GM12878 (cell line): Measurements from ENCODE around the gene TAPT1. TPM values are rescaled to one million over a fixed set of nuclear protein-coding genes. Genes with fewer than 3 reads are reported as not detected.

Experiments used
- ATAC-seq: fragments of 200-7000 bp; cut with Tn5 transposase; 3 replicates; pipeline ENCODE4 v1.9.1; 2020; ENCODE audit warnings: mild to moderate bottlenecking, moderate library complexity
- BruUV-seq: library from RNA; stranded (reverse); fragments of 400-500 nt; replicated peaks from 2 replicates; lab custom pipeline; 2021; lab: Mats Ljungman, UMichigan
- CTCF ChIA-PET: fragments of 300-600 bp; sonication (Branson Sonifier 250); formaldehyde crosslinking; extraction: SDS; loops from one replicate; lab custom pipeline; 2021; ENCODE audit warnings: inconsistent platforms; lab: Yijun Ruan, JAX
- POLR2A ChIA-PET: fragments of 350-600 bp; formaldehyde crosslinking; extraction: SDS; loops from one replicate; lab custom pipeline; 2021; ENCODE audit warnings: inconsistent platforms; lab: Charles Lee
- RAD21 ChIA-PET: fragments of 300-600 bp; sonication (Branson Sonifier 250); formaldehyde crosslinking; loops from one replicate; lab custom pipeline; 2023; ENCODE audit warnings: antibody characterized with exemption; ENCODE audit not compliant: unreplicated experiment; lab: Charles Lee
- SMC1A ChIA-PET: fragments of 300-600 bp; sonication (Branson Sonifier 250); formaldehyde crosslinking; loops from one replicate; lab custom pipeline; 2023; ENCODE audit not compliant: unreplicated experiment, uncharacterized antibody; lab: Charles Lee
- DNase-seq: peaks from one replicate; pipeline ENCODE4 v3.0.0-alpha.2; 2011; ENCODE audit warnings: low read depth, low spot score
- FAIRE-seq: peaks from 3 replicates; lab custom pipeline; 2011; peaks lifted over from hg19 to GRCh38; lab: Jason Lieb, UNC
- H2AFZ ChIP-seq: 2 replicates; pipeline ENCODE4 v1.6.0; 2011; ENCODE audit warnings: low read depth, low read length, control low read depth; ENCODE audit not compliant: control insufficient read depth
- H3K27ac ChIP-seq: 2 replicates; pipeline ENCODE4 v1.5.1; 2011; ENCODE audit warnings: control low read depth; ENCODE audit not compliant: control insufficient read depth, insufficient read depth
- H3K27me3 ChIP-seq, 2 experiments: replicated peaks in 1 of 2; 2 replicates each; pipeline versions ENCODE4 v1.6.0 to v1.6.1; 2011; ENCODE audit warnings: low read length in 1 of 2; ENCODE audit not compliant: control insufficient read depth in 2 of 2, insufficient read depth in 2 of 2
- H3K36me3 ChIP-seq, 2 experiments: 2 replicates each; pipeline ENCODE4 v1.5.1; 2011; ENCODE audit warnings: low read length in 1 of 2; ENCODE audit not compliant: control insufficient read depth in 2 of 2, insufficient read depth in 2 of 2
- H3K4me1 ChIP-seq: 2 replicates; pipeline ENCODE4 v1.6.1; 2011; ENCODE audit warnings: mild to moderate bottlenecking, low read length, moderate library complexity, mixed read lengths; ENCODE audit not compliant: control insufficient read depth, insufficient read depth
- H3K4me2 ChIP-seq: 2 replicates; pipeline ENCODE4 v1.6.0; 2011; ENCODE audit warnings: control low read depth; ENCODE audit not compliant: control insufficient read depth, insufficient read depth
- H3K4me3 ChIP-seq: fragments of 200-600 bp; sonication (generic); 2 replicates; pipeline ENCODE4 v1.5.1; 2016
- H3K79me2 ChIP-seq: 2 replicates; pipeline ENCODE4 v1.6.0; 2011; ENCODE audit warnings: low read length; ENCODE audit not compliant: control insufficient read depth, insufficient read depth
- H3K9ac ChIP-seq: 2 replicates; pipeline ENCODE4 v1.8.0; 2011; ENCODE audit warnings: low read length, control low read depth, mixed read lengths; ENCODE audit not compliant: control insufficient read depth, insufficient read depth
- H3K9me3 ChIP-seq: replicated peaks from 3 replicates; pipeline ENCODE4 v1.5.1; 2011; ENCODE audit warnings: mild to moderate bottlenecking, low read length; ENCODE audit not compliant: control insufficient read depth, insufficient read depth
- H4K20me1 ChIP-seq: 2 replicates; pipeline ENCODE4 v1.6.0; 2011; ENCODE audit not compliant: control insufficient read depth, insufficient read depth
- MXI1 ChIP-seq: fragments of 150-350 bp; IDR thresholded peaks from 2 replicates; pipeline ENCODE4 v1.6.1; 2011; ENCODE audit warnings: low read depth, mild to moderate bottlenecking, inconsistent platforms, low read length, improper control_type of control experiment
- NFYA ChIP-seq: IDR thresholded peaks from 2 replicates; pipeline ENCODE4 v1.6.1; 2011; ENCODE audit warnings: low read depth, mild to moderate bottlenecking, low read length, improper control_type of control experiment, borderline replicate concordance
- NFYB ChIP-seq: IDR thresholded peaks from 2 replicates; pipeline ENCODE4 v1.6.1; 2011; ENCODE audit warnings: low read depth, mild to moderate bottlenecking, low read length, improper control_type of control experiment, moderate library complexity; ENCODE audit not compliant: insufficient read depth
- POLR2A ChIP-seq: IDR thresholded peaks from 2 replicates; pipeline ENCODE4 v1.6.1; 2011; ENCODE audit warnings: low read depth, mild to moderate bottlenecking, low read length
- YBX1 ChIP-seq: fragments of 450-650 bp; IDR thresholded peaks from 2 replicates; pipeline ENCODE4 v1.6.1; 2016; ENCODE audit warnings: antibody characterized with exemption
- YY1 ChIP-seq: IDR thresholded peaks from 2 replicates; pipeline ENCODE4 v1.6.1; 2011; ENCODE audit warnings: low read depth, mild to moderate bottlenecking, low read length
- ZNF207 ChIP-seq: fragments of 450-650 bp; IDR thresholded peaks from 2 replicates; pipeline ENCODE4 v1.6.1; 2014; ENCODE audit warnings: antibody characterized with exemption, mild to moderate bottlenecking, borderline replicate concordance
- ZNF622 ChIP-seq: fragments of 450-650 bp; IDR thresholded peaks from 2 replicates; pipeline ENCODE4 v1.6.1; 2017; ENCODE audit warnings: mild to moderate bottlenecking, inconsistent platforms
- ZSCAN29 ChIP-seq: fragments of 450-650 bp; IDR thresholded peaks from 2 replicates; pipeline ENCODE4 v1.6.1; 2017; ENCODE audit warnings: mild to moderate bottlenecking, moderate library complexity
- WGBS: methylation state at CpG from one replicate; pipeline ENCODE4 v1.1.6; 2016; ENCODE audit warnings: low lambda C conversion rate; ENCODE audit not compliant: insufficient replicate concordance, insufficient coverage; ENCODE audit errors: missing lambda C conversion rate; 5-methylcytosine and 5-hydroxymethylcytosine counted together
- in situ Hi-C: fragments of 300-500 bp; cut with MboI; formaldehyde crosslinking; loops from 9 replicates; pipeline ENCODE4 v1.14.3; 2018; ENCODE audit warnings: mixed read lengths
- intact Hi-C: fragments of 100-400 bp; cut with micrococcal nuclease; formaldehyde crosslinking; loops from one replicate; pipeline ENCODE4 v1.14.2; 2022; ENCODE audit not compliant: unreplicated experiment
- polyA plus RNA-seq, 11 experiments: library from polyadenylated mRNA; depleted of rRNA in 4 of 11; unstranded in 6 of 11; stranded (reverse) in 5 of 11; fragments of >200 nt; fragmentation: Nextera tagmentation in 4 of 11; fragmentation: Illumina TruSeq in 1 of 11; extraction: Ambion mirVana in 4 of 11; extraction: Trizol in 1 of 11; gene quantifications; 1 replicate in 1 of 11; 2 replicates in 10 of 11; pipeline versions ENCODE4 v1.2.1 to v1.2.3, GENCODE V29; 2011 to 2016; ENCODE audit warnings: inconsistent platforms in 2 of 11, missing spikeins in 2 of 11, low read depth in 1 of 11
- total RNA-seq, 4 experiments: library from RNA; depleted of rRNA in 3 of 4; stranded (reverse); fragments of >200 nt in 3 of 4; fragmentation: Illumina TruSeq in 1 of 4; extraction: Trizol in 1 of 4; gene quantifications; 2 replicates each; pipeline versions ENCODE4 v1.2.1 to v1.2.3, GENCODE V29; 2013 to 2021
- TF ChIP-seq, protein P1 (sequence below): fragments of 450-650 bp; IDR thresholded peaks from 2 replicates; pipeline ENCODE4 v1.6.1; 2016; ENCODE audit warnings: mild to moderate bottlenecking, moderate library complexity, borderline replicate concordance
- TF ChIP-seq, protein P2 (sequence below): fragments of 450-650 bp; formaldehyde crosslinking; IDR thresholded peaks from 2 replicates; pipeline ENCODE4 v1.5.0; 2022; ENCODE audit warnings: mild to moderate bottlenecking, missing genetic modification characterization

The TAPT1 gene
- total and polyA plus RNA-seq, 10 of the 15 experiments (the other 5 are each of a cell fraction or from before 2014, with no cell fraction given) = 0.91 to 23.3 (median 9.5) TPM

GRCh38 chr4:16186986-16187385 is 39.3 kb downstream of the TAPT1 start:
- BruUV-seq = no TSS peak
- no peaks in the 10 kb centered on the region for H3K27me3 ChIP-seq
- no peak overlapping the region for H3K9ac ChIP-seq
- ChIA-PET SMC1A (no interaction called here), POLR2A (no interaction called here), RAD21 (no interaction called here), CTCF (no interaction called here)
- intact Hi-C loops = no loop called here
- no peaks in the 10 kb centered on the region for H3K4me1 ChIP-seq
- 100% methylated on average over 1 of the region's 1 CpG for WGBS
- TF ChIP-seq YY1 = no peak
- no peak for TF ChIP-seq MXI1
- TF ChIP-seq NFYA = no peak
- TF ChIP-seq YBX1 = no peak
- in situ Hi-C loops = no loop called here
- DNase-seq (no peak), FAIRE-seq (peak; percentile 38), ATAC-seq (no peak)
- no peaks in the 10 kb centered on the region for H3K79me2 ChIP-seq
- peaks cover 5 to 13% of the 10 kb centered on the region in 2 experiments for H3K36me3 ChIP-seq
- H2AFZ ChIP-seq = no peak overlapping the region
- no peaks in the 10 kb centered on the region for H3K9me3 ChIP-seq
- H4K20me1 ChIP-seq = no peaks in the 10 kb centered on the region
- no peak overlapping the region for H3K4me3 ChIP-seq
- no peak overlapping the region for H3K4me2 ChIP-seq
- H3K27ac ChIP-seq = no peak overlapping the region

DNA sequence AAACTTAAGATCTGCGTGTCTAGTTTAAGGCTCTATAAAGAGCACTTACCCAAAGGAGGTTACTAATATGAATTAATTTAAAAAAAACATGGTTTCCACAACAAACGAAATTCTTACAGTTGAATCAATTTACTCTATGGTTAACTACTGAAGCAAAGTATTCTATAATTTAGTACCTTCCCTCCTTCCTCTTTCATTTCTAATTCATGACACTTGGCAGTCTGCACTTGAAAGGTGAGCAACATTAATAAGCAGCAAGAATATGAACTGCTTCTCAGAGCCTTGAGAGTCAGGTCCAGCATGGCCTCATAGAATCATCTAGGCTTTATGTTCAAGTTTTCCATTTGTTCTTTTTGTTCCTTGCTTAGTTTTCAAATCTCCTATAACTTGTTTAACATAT is 42.7 kb downstream of the TAPT1 start:
- no peak for ATAC-seq
- no peak overlapping the region for H3K27ac ChIP-seq
- H3K4me2 ChIP-seq = no peak overlapping the region
- no peaks in the 10 kb centered on the region for H4K20me1 ChIP-seq
- no peaks in the 10 kb centered on the region for H3K4me1 ChIP-seq
- ChIA-PET RAD21 (no interaction called here), CTCF (interaction anchor here (0.5 to 3.0 kb wide), 7 partner anchors 10 to 1343 kb away, joined by 3 to 14 read pairs (median 4); no protein-coding TSS in a partner anchor), POLR2A (no interaction called here), SMC1A (interaction anchor here (1.2 to 2.8 kb wide), 4 partner anchors 12 to 301 kb away, joined by 3 to 14 read pairs (median 4); no protein-coding TSS in a partner anchor)
- no peak for DNase-seq
- BruUV-seq = no TSS peak
- in situ Hi-C loops = no loop called here
- no peaks in the 10 kb centered on the region for H3K9me3 ChIP-seq
- H3K9ac ChIP-seq = no peak overlapping the region
- peaks cover 0 to 4% of the 10 kb centered on the region in 2 experiments; a peak in 1 of 4 replicates for H3K36me3 ChIP-seq
- intact Hi-C loops = no loop called here
- H3K27me3 ChIP-seq = no peaks in the 10 kb centered on the region
- no peak for FAIRE-seq
- no peak overlapping the region for H2AFZ ChIP-seq
- no peak overlapping the region for H3K4me3 ChIP-seq
- 28% methylated on average over 2 of the region's 2 CpGs for WGBS
- no peaks in the 10 kb centered on the region for H3K79me2 ChIP-seq
- TF ChIP-seq ZNF622 (no peak), POLR2A (no peak), ZSCAN29 (no peak), ZNF207 (no peak), NFYB (no peak)
- TF ChIP-seq, protein P1, sequence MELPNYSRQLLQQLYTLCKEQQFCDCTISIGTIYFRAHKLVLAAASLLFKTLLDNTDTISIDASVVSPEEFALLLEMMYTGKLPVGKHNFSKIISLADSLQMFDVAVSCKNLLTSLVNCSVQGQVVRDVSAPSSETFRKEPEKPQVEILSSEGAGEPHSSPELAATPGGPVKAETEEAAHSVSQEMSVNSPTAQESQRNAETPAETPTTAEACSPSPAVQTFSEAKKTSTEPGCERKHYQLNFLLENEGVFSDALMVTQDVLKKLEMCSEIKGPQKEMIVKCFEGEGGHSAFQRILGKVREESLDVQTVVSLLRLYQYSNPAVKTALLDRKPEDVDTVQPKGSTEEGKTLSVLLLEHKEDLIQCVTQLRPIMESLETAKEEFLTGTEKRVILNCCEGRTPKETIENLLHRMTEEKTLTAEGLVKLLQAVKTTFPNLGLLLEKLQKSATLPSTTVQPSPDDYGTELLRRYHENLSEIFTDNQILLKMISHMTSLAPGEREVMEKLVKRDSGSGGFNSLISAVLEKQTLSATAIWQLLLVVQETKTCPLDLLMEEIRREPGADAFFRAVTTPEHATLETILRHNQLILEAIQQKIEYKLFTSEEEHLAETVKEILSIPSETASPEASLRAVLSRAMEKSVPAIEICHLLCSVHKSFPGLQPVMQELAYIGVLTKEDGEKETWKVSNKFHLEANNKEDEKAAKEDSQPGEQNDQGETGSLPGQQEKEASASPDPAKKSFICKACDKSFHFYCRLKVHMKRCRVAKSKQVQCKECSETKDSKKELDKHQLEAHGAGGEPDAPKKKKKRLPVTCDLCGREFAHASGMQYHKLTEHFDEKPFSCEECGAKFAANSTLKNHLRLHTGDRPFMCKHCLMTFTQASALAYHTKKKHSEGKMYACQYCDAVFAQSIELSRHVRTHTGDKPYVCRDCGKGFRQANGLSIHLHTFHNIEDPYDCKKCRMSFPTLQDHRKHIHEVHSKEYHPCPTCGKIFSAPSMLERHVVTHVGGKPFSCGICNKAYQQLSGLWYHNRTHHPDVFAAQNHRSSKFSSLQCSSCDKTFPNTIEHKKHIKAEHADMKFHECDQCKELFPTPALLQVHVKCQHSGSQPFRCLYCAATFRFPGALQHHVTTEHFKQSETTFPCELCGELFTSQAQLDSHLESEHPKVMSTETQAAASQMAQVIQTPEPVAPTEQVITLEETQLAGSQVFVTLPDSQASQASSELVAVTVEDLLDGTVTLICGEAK = no peak
- TF ChIP-seq, protein P2, sequence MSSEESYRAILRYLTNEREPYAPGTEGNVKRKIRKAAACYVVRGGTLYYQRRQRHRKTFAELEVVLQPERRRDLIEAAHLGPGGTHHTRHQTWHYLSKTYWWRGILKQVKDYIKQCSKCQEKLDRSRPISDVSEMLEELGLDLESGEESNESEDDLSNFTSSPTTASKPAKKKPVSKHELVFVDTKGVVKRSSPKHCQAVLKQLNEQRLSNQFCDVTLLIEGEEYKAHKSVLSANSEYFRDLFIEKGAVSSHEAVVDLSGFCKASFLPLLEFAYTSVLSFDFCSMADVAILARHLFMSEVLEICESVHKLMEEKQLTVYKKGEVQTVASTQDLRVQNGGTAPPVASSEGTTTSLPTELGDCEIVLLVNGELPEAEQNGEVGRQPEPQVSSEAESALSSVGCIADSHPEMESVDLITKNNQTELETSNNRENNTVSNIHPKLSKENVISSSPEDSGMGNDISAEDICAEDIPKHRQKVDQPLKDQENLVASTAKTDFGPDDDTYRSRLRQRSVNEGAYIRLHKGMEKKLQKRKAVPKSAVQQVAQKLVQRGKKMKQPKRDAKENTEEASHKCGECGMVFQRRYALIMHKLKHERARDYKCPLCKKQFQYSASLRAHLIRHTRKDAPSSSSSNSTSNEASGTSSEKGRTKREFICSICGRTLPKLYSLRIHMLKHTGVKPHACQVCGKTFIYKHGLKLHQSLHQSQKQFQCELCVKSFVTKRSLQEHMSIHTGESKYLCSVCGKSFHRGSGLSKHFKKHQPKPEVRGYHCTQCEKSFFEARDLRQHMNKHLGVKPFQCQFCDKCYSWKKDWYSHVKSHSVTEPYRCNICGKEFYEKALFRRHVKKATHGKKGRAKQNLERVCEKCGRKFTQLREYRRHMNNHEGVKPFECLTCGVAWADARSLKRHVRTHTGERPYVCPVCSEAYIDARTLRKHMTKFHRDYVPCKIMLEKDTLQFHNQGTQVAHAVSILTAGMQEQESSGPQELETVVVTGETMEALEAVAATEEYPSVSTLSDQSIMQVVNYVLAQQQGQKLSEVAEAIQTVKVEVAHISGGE (CRISPR knock-in tag) = no peak
